C4-2B (cell line): ENCODE results near the gene KDM7A.

Experiments used
- CTCF ChIP-seq: fragments of 450-650 bp; conservative IDR thresholded peaks from 2 replicates; pipeline ENCODE4 v1.5.1; 2017; ENCODE audit warnings: mild to moderate bottlenecking
- ZFX ChIP-seq: fragments of 450-650 bp; IDR thresholded peaks from 2 replicates; pipeline ENCODE4 v1.6.1; 2017

- no peak for TF ChIP-seq CTCF
- TF ChIP-seq ZFX = no peak
These were observed 23.5 kb upstream of the KDM7A start for GRCh38 chr7:140200061-140200989.
